Neural cell (in vitro differentiated cells): Measurements from ENCODE around the gene SH3BP5. TPM values are rescaled to one million over a fixed set of nuclear protein-coding genes. Genes with fewer than 3 reads are reported as not detected.

Experiments used
- H2AFZ ChIP-seq: fragments of 200-600, 300-800 bp; sonication (generic), shearing (Covaris generic); 2 replicates; pipeline ENCODE4 v1.6.0; 2014; ENCODE audit warnings: low read depth, mild to moderate bottlenecking, antibody characterized with exemption, low read length, moderate library complexity
- H3F3A ChIP-seq: fragments of 200-600 bp; shearing (Covaris generic); 2 replicates; pipeline ENCODE4 v1.6.1; 2016; ENCODE audit warnings: mild to moderate bottlenecking, moderate library complexity, mixed read lengths, antibody characterized with exemption, low read length; ENCODE audit not compliant: insufficient read depth, poor library complexity, severe bottlenecking
- H3K27ac ChIP-seq: fragments of 200-600, 300-800 bp; sonication (generic), shearing (Covaris generic); 2 replicates; pipeline ENCODE4 v1.5.1; 2014; ENCODE audit warnings: mild to moderate bottlenecking, low read length, moderate library complexity
- H3K27me3 ChIP-seq: fragments of 300-800, 200-600 bp; sonication (generic), shearing (Covaris generic); 2 replicates; pipeline ENCODE4 v1.6.0; 2014; ENCODE audit warnings: mild to moderate bottlenecking, low read depth, low read length, moderate library complexity; ENCODE audit not compliant: insufficient read depth
- H3K36me3 ChIP-seq: fragments of 300-800, 200-600 bp; sonication (generic), shearing (Covaris generic); 2 replicates; pipeline ENCODE4 v1.5.1; 2014; ENCODE audit warnings: mild to moderate bottlenecking, antibody characterized with exemption, low read length, moderate library complexity; ENCODE audit not compliant: insufficient read depth
- H3K4me2 ChIP-seq: fragments of 300-800, 200-600 bp; sonication (generic), shearing (Covaris generic); 2 replicates; pipeline ENCODE4 v1.6.0; 2014; ENCODE audit warnings: mild to moderate bottlenecking, low read length
- H3K4me3 ChIP-seq: fragments of 300-800, 200-600 bp; sonication (generic), shearing (Covaris generic); 2 replicates; pipeline ENCODE4 v1.5.1; 2014; ENCODE audit warnings: mild to moderate bottlenecking, low read length, moderate library complexity
- H3K79me2 ChIP-seq: fragments of 200-600 bp; shearing (Covaris generic); replicated peaks from 2 replicates; pipeline ENCODE4 v1.6.0; 2014; ENCODE audit warnings: mild to moderate bottlenecking, low read length, moderate library complexity; ENCODE audit not compliant: insufficient read depth
- H3K9ac ChIP-seq: fragments of 300-800, 200-600 bp; sonication (generic), shearing (Covaris generic); 2 replicates; pipeline ENCODE4 v1.6.1; 2016; ENCODE audit warnings: mild to moderate bottlenecking, low read length, mixed read lengths
- H3K9me2 ChIP-seq: fragments of 200-600 bp; shearing (Covaris generic); 2 replicates; pipeline ENCODE4 v1.6.1; 2016; ENCODE audit warnings: mild to moderate bottlenecking, low read length, mixed read lengths; ENCODE audit not compliant: insufficient read depth
- H3K9me3 ChIP-seq: fragments of 200-600, 300-800 bp; sonication (generic), shearing (Covaris generic); 2 replicates; pipeline ENCODE4 v1.6.1; 2016; ENCODE audit warnings: mild to moderate bottlenecking, mixed run types, low read length, moderate library complexity, mixed read lengths
- H4K20me1 ChIP-seq: fragments of 200-600 bp; shearing (Covaris generic); 2 replicates; pipeline ENCODE4 v1.6.1; 2016; ENCODE audit warnings: mild to moderate bottlenecking, mixed run types; ENCODE audit not compliant: insufficient read depth
- EP300 ChIP-seq: fragments of 450-650 bp; conservative IDR thresholded peaks from 2 replicates; pipeline ENCODE4 v1.6.1; 2014; ENCODE audit warnings: antibody characterized with exemption, mild to moderate bottlenecking, moderate library complexity; ENCODE audit not compliant: poor library complexity, severe bottlenecking
- EZH2 ChIP-seq: fragments of 200-600, 300-800 bp; shearing (Covaris generic), sonication (generic); IDR thresholded peaks from 2 replicates; pipeline ENCODE4 v1.6.1; 2014; ENCODE audit warnings: antibody characterized with exemption, low read length, borderline replicate concordance, mild to moderate bottlenecking; ENCODE audit not compliant: insufficient read depth, poor library complexity, severe bottlenecking
- MXI1 ChIP-seq: fragments of 450-650 bp; conservative IDR thresholded peaks from 2 replicates; pipeline ENCODE4 v1.6.1; 2014; ENCODE audit warnings: antibody characterized with exemption, mild to moderate bottlenecking; ENCODE audit not compliant: poor library complexity, severe bottlenecking
- POLR2AphosphoS5 ChIP-seq: IDR thresholded peaks from 2 replicates; pipeline ENCODE4 v1.6.1; 2012
- RAD21 ChIP-seq: fragments of 450-650 bp; conservative IDR thresholded peaks from 2 replicates; pipeline ENCODE4 v1.6.1; 2014; ENCODE audit warnings: antibody characterized with exemption, mild to moderate bottlenecking, moderate library complexity
- REST ChIP-seq: IDR thresholded peaks from 2 replicates; pipeline ENCODE4 v1.6.1; 2012; ENCODE audit warnings: borderline replicate concordance
- SMC3 ChIP-seq: fragments of 450-650 bp; conservative IDR thresholded peaks from 2 replicates; pipeline ENCODE4 v1.6.1; 2014; ENCODE audit warnings: antibody characterized with exemption, mild to moderate bottlenecking, moderate library complexity; ENCODE audit not compliant: poor library complexity
- TAF1 ChIP-seq: IDR thresholded peaks from 2 replicates; pipeline ENCODE4 v1.6.1; 2012; ENCODE audit warnings: low read depth
- polyA plus RNA-seq: library from polyadenylated mRNA; depleted of rRNA; stranded (reverse); fragments of >200 nt; gene quantifications from 2 replicates; pipeline ENCODE4 v1.2.3, GENCODE V29; 2014
- TF ChIP-seq, protein P1 (sequence below): fragments of 450-650 bp; IDR thresholded peaks from 2 replicates; pipeline ENCODE4 v1.5.1; 2014; ENCODE audit warnings: antibody characterized with exemption, mild to moderate bottlenecking, moderate library complexity; ENCODE audit not compliant: poor library complexity, severe bottlenecking

SH3BP5 gene
- polyA plus RNA-seq, 1 donor from 2014 or later: 166 TPM

GRCh38 chr3:15356176-15356575, 23.8 kb upstream of the SH3BP5 start:
- no peak for TF ChIP-seq RAD21
- TF ChIP-seq TAF1: no peak
- TF ChIP-seq SMC3: no peak
- TF ChIP-seq EP300: no peak
- TF ChIP-seq REST: no peak
- TF ChIP-seq EZH2: no peak
- no peak for TF ChIP-seq MXI1
- no peak for TF ChIP-seq POLR2AphosphoS5
- TF ChIP-seq, protein P1, sequence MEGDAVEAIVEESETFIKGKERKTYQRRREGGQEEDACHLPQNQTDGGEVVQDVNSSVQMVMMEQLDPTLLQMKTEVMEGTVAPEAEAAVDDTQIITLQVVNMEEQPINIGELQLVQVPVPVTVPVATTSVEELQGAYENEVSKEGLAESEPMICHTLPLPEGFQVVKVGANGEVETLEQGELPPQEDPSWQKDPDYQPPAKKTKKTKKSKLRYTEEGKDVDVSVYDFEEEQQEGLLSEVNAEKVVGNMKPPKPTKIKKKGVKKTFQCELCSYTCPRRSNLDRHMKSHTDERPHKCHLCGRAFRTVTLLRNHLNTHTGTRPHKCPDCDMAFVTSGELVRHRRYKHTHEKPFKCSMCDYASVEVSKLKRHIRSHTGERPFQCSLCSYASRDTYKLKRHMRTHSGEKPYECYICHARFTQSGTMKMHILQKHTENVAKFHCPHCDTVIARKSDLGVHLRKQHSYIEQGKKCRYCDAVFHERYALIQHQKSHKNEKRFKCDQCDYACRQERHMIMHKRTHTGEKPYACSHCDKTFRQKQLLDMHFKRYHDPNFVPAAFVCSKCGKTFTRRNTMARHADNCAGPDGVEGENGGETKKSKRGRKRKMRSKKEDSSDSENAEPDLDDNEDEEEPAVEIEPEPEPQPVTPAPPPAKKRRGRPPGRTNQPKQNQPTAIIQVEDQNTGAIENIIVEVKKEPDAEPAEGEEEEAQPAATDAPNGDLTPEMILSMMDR: no peak
- H3K9ac ChIP-seq: no peak overlapping the region
- no peak overlapping the region for H3K4me3 ChIP-seq
- H4K20me1 ChIP-seq: no peaks in the 10 kb centered on the region
- H3K4me2 ChIP-seq: no peak overlapping the region
- H3K9me3 ChIP-seq: no peaks in the 10 kb centered on the region
- no peaks in the 10 kb centered on the region for H3K27me3 ChIP-seq
- H3F3A ChIP-seq: no peaks in the 10 kb centered on the region
- no peaks in the 10 kb centered on the region for H3K36me3 ChIP-seq
- no peaks in the 10 kb centered on the region for H3K9me2 ChIP-seq
- H3K27ac ChIP-seq: no peak overlapping the region
- H3K79me2 ChIP-seq: no peaks in the 10 kb centered on the region
- H2AFZ ChIP-seq: no peak overlapping the region

DNA sequence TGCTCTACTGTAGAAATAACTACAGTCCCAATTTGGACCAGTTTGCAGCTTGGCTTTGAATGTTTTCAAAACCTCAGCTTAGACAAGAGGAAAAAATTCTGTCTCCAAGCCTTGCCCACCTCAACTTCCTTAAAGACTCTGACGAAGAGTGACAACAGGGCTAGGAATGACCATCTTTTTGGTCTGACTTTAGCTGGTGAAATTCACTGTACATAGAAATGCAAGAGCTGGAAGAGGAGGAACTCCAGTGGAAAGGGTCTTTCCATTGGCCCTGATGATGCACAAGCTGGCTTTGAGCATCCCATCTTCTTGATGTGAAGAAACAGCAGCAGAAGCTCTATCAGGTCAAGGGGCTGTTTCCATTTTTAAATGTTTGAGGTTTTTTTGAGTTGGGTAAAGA, 22.7 kb upstream of the SH3BP5 start:
- no peak overlapping the region for H2AFZ ChIP-seq
- H3K27ac ChIP-seq: no peak overlapping the region
- no peak for TF ChIP-seq TAF1
- no peaks in the 10 kb centered on the region for H3K9me2 ChIP-seq
- no peaks in the 10 kb centered on the region for H3K27me3 ChIP-seq
- H3K9me3 ChIP-seq: no peaks in the 10 kb centered on the region
- no peaks in the 10 kb centered on the region for H4K20me1 ChIP-seq
- H3K4me3 ChIP-seq: no peak overlapping the region
- no peak overlapping the region for H3K9ac ChIP-seq
- no peak overlapping the region for H3K4me2 ChIP-seq
- H3K79me2 ChIP-seq: no peaks in the 10 kb centered on the region
- H3K36me3 ChIP-seq: no peaks in the 10 kb centered on the region
- no peaks in the 10 kb centered on the region for H3F3A ChIP-seq

- Histone ChIP-seq H2AFZ (no peak overlapping the region), H3K9ac (no peak overlapping the region), H3K9me2 (no peaks in the 10 kb centered on the region), H3K4me3 (no peak overlapping the region), H3K27ac (no peak overlapping the region), H3F3A (no peaks in the 10 kb centered on the region), H3K27me3 (no peaks in the 10 kb centered on the region), H4K20me1 (no peaks in the 10 kb centered on the region), H3K4me2 (no peak overlapping the region), H3K9me3 (no peaks in the 10 kb centered on the region), H3K36me3 (no peaks in the 10 kb centered on the region), H3K79me2 (no peaks in the 10 kb centered on the region)
- no peak for TF ChIP-seq POLR2AphosphoS5
- no peak for TF ChIP-seq MXI1
- no peak for TF ChIP-seq EZH2
- TF ChIP-seq, protein P1: no peak
- no peak for TF ChIP-seq RAD21
- no peak for TF ChIP-seq TAF1
- TF ChIP-seq REST: no peak
These were observed 22.1 kb upstream of the SH3BP5 start for GRCh38 chr3:15354485-15354884.
